ENCODE measurements around the gene FAM174A.

DNA sequence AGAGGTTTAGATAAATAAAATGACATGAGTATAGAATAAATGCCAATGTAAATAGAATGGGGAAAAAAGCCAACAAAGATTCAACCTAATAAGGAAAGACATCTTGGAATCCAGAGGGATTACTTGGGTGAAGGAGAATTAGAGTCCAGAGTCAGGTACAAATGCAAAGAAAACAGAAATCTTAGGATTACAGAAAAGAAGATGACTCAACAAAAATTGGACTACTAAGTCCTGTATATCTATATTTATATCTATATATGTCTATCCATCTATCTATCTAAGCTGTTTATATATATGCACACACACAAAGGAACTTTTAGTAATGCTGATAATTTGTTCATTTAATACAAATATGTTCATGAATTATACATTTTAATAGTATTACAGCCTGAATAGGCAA lies 27.6 kb downstream of the FAM174A start:
- TF ChIP-seq, protein P1, sequence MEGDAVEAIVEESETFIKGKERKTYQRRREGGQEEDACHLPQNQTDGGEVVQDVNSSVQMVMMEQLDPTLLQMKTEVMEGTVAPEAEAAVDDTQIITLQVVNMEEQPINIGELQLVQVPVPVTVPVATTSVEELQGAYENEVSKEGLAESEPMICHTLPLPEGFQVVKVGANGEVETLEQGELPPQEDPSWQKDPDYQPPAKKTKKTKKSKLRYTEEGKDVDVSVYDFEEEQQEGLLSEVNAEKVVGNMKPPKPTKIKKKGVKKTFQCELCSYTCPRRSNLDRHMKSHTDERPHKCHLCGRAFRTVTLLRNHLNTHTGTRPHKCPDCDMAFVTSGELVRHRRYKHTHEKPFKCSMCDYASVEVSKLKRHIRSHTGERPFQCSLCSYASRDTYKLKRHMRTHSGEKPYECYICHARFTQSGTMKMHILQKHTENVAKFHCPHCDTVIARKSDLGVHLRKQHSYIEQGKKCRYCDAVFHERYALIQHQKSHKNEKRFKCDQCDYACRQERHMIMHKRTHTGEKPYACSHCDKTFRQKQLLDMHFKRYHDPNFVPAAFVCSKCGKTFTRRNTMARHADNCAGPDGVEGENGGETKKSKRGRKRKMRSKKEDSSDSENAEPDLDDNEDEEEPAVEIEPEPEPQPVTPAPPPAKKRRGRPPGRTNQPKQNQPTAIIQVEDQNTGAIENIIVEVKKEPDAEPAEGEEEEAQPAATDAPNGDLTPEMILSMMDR (IDR thresholded peaks at IDR 0.05) = no peak
- no peak for TF ChIP-seq POLR2A (IDR thresholded peaks at IDR 0.05; ENCODE audit: low read depth)
